Loucy (cell line): ENCODE measurements around the gene FKBP5.
A peak's percentile ranks its signal among the peaks of the same experiment; 100 is the strongest.

Experiments used
- H2AFZ ChIP-seq: fragments of 200-600 bp; sonication (generic); 2 replicates; pipeline ENCODE4 v1.6.0; 2016; ENCODE audit warnings: antibody characterized with exemption, mild to moderate bottlenecking, low read length, moderate library complexity
- H3F3A ChIP-seq: fragments of 200-600 bp; 2 replicates; pipeline ENCODE4 v1.6.0; 2016; ENCODE audit warnings: antibody characterized with exemption, low read depth, mild to moderate bottlenecking
- H3K27me3 ChIP-seq: fragments of 200-600 bp; sonication (generic); 2 replicates; pipeline ENCODE4 v1.6.1; 2014; ENCODE audit warnings: low read length, mild to moderate bottlenecking; ENCODE audit not compliant: insufficient read depth, poor library complexity, severe bottlenecking
- H3K36me3 ChIP-seq: fragments of 200-600 bp; sonication (generic); 2 replicates; pipeline ENCODE4 v1.6.1; 2016; ENCODE audit warnings: low read length; ENCODE audit not compliant: insufficient read depth
- H3K4me1 ChIP-seq: fragments of 200-600 bp; sonication (generic); 2 replicates; pipeline ENCODE4 v1.5.1; 2014; ENCODE audit warnings: low read length, mild to moderate bottlenecking; ENCODE audit not compliant: insufficient read depth, poor library complexity, severe bottlenecking
- H3K4me2 ChIP-seq: fragments of 200-600 bp; sonication (generic); 2 replicates; pipeline ENCODE4 v1.6.0; 2014; ENCODE audit warnings: antibody characterized with exemption, low read length, low read depth, mild to moderate bottlenecking; ENCODE audit not compliant: poor library complexity, severe bottlenecking
- H3K4me3 ChIP-seq: fragments of 200-600 bp; sonication (generic); 2 replicates; pipeline ENCODE4 v1.5.1; 2014; ENCODE audit warnings: low read length, mild to moderate bottlenecking, mixed read lengths; ENCODE audit not compliant: poor library complexity, severe bottlenecking
- H3K79me2 ChIP-seq: fragments of 200-600 bp; sonication (generic); 2 replicates; pipeline ENCODE4 v1.6.1; 2014; ENCODE audit warnings: low read length; ENCODE audit not compliant: insufficient read depth
- H3K9ac ChIP-seq: fragments of 200-600 bp; sonication (generic); 2 replicates; pipeline ENCODE4 v1.6.0; 2014; ENCODE audit warnings: mild to moderate bottlenecking, low read depth, low read length, moderate library complexity; ENCODE audit not compliant: poor library complexity, severe bottlenecking
- H3K9me2 ChIP-seq: fragments of 200-600 bp; sonication (generic); replicated peaks from 2 replicates; pipeline ENCODE4 v1.6.1; 2016; ENCODE audit warnings: low read depth, low read length, mixed read lengths
- H3K9me3 ChIP-seq: fragments of 200-600 bp; sonication (generic); 2 replicates; pipeline ENCODE4 v1.6.1; 2014; ENCODE audit warnings: mild to moderate bottlenecking, antibody characterized with exemption, low read length, low read depth; ENCODE audit not compliant: insufficient read depth
- H4K20me1 ChIP-seq: fragments of 200-600 bp; sonication (generic); 2 replicates; pipeline ENCODE4 v1.6.0; 2014; ENCODE audit warnings: antibody characterized with exemption, low read length, mild to moderate bottlenecking; ENCODE audit not compliant: insufficient read depth, poor library complexity, severe bottlenecking
- CTCF ChIP-seq: fragments of 200-600 bp; sonication (generic); conservative IDR thresholded peaks from 2 replicates; pipeline ENCODE4 v1.5.1; 2014; ENCODE audit warnings: mild to moderate bottlenecking, antibody characterized with exemption, low read length
- EZH2phosphoT487 ChIP-seq: fragments of 200-600 bp; IDR thresholded peaks from 2 replicates; pipeline ENCODE4 v1.6.1; 2018; ENCODE audit warnings: antibody characterized with exemption, mild to moderate bottlenecking, moderate library complexity, borderline replicate concordance

The FKBP5 gene

GRCh38 chr6:35727231-35727934 is 38.7 kb upstream of the FKBP5 start:
- Histone ChIP-seq H3K9me3 (no peaks in the 10 kb centered on the region), H3K9ac (peak overlapping the region; percentile 96), H3K27me3 (no peaks in the 10 kb centered on the region), H3F3A (peaks cover 14% of the 10 kb centered on the region; the same call in 1 of the 2 replicates), H3K9me2 (no peaks in the 10 kb centered on the region), H3K4me2 (peak overlapping the region; percentile 79), H4K20me1 (no peaks in the 10 kb centered on the region), H3K36me3 (no peaks in the 10 kb centered on the region), H3K4me1 (peaks cover 77% of the 10 kb centered on the region), H2AFZ (no peak overlapping the region), H3K79me2 (peaks cover 25% of the 10 kb centered on the region; the same call in 1 of the 2 replicates), H3K4me3 (peak overlapping the region; percentile 76)
- TF ChIP-seq CTCF (no peak), EZH2phosphoT487 (no peak)

GRCh38 chr6:35725721-35726438 is 37.2 kb upstream of the FKBP5 start:
- Histone ChIP-seq H3F3A (peaks cover 11% of the 10 kb centered on the region; the same call in 1 of the 2 replicates), H2AFZ (no peak overlapping the region), H3K4me2 (peak overlapping the region; percentile 79), H3K27me3 (no peaks in the 10 kb centered on the region), H3K9me2 (no peaks in the 10 kb centered on the region), H3K9ac (peak overlapping the region; percentile 96), H3K4me3 (peak overlapping the region; percentile 76), H3K36me3 (no peaks in the 10 kb centered on the region), H4K20me1 (no peaks in the 10 kb centered on the region), H3K79me2 (peaks cover 23% of the 10 kb centered on the region; the same call in 1 of the 2 replicates), H3K9me3 (no peaks in the 10 kb centered on the region), H3K4me1 (peaks cover 80% of the 10 kb centered on the region)
- TF ChIP-seq EZH2phosphoT487: no peak
- no peak for TF ChIP-seq CTCF

- H3K27me3 ChIP-seq: no peaks in the 10 kb centered on the region
- no peaks in the 10 kb centered on the region for H4K20me1 ChIP-seq
- H3K79me2 ChIP-seq: peaks cover 20% of the 10 kb centered on the region; the same call in 1 of the 2 replicates
- no peak overlapping the region for H3K4me3 ChIP-seq
- H3K4me2 ChIP-seq: peak overlapping the region; percentile 79
- peak overlapping the region; percentile 96 for H3K9ac ChIP-seq
- H2AFZ ChIP-seq: no peak overlapping the region
- peaks cover 7% of the 10 kb centered on the region; the same call in 1 of the 2 replicates for H3F3A ChIP-seq
- H3K9me2 ChIP-seq: no peaks in the 10 kb centered on the region
- TF ChIP-seq CTCF: no peak
- no peaks in the 10 kb centered on the region for H3K36me3 ChIP-seq
- H3K9me3 ChIP-seq: no peaks in the 10 kb centered on the region
- H3K4me1 ChIP-seq: peaks cover 80% of the 10 kb centered on the region
Observed at GRCh38 chr6:35725081-35725708, 36.5 kb upstream of the FKBP5 start.
